HG02885 (cell line): Measurements from ENCODE around the gene GARIN3.
"Not testable (repeated sequence)": the region's sequence is repeated elsewhere in the genome, so short reads cannot be mapped to it uniquely, and the experiment has no call there.

Experiments used
- ATAC-seq: cut with Tn5 transposase; IDR thresholded peaks from one replicate; pipeline ENCODE4 v1.9.1; 2021; ENCODE audit warnings: mild to moderate bottlenecking; ENCODE audit not compliant: unreplicated experiment, poor library complexity

Gene GARIN3

DNA sequence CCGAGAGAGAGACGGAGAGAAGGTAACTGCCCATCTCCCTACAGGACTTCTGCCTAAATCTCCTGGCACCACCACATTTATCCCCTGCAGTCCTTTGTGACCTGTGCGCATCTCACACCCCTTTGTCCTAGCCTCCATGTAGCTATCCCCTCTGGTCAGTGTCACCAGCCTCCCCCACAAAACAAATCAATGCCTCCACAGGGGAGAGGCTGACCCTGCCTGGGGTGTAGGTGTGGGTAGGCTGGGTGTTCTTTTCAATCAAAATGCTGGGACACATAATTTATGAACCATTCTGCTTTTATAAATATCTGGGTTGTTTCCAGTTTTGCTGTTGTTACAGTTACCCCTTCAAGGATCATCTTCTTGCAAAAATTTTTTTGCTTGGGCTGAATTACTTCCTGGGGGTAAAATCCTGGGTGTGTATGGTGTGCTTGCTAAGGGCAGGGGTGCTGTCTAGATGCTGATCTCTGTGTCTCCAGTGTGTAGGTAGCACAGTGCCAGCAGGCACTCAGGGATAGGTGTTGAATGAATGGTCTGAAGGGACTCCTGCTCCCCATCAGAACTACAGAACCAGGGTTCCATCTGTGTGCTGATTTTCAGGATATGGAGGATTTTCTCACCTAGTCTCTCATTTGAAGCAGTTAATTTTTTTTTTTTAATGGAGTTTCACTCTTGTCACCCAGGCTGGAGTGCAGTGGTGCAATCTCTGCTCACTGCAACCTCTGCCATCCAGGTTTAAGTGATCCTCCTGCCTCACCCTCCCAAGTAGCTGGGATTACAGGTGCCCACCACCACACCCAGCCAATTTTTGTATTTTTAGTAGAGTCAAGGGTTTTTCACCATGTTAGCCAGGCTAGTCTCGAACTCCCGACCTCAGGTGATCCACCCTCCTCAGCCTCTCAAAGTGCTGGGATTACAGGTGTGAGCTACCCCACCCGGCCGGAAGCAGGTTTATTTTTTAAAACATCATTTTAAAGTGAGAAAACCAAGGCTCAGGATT is at the start of gene GARIN3:
TSS of gene GARIN3 (minus strand) at position 51 of the 1,000 bp plus-strand sequence. CDS start 96 bp downstream, outside the sequence.
- ATAC-seq, result no peak

DNA sequence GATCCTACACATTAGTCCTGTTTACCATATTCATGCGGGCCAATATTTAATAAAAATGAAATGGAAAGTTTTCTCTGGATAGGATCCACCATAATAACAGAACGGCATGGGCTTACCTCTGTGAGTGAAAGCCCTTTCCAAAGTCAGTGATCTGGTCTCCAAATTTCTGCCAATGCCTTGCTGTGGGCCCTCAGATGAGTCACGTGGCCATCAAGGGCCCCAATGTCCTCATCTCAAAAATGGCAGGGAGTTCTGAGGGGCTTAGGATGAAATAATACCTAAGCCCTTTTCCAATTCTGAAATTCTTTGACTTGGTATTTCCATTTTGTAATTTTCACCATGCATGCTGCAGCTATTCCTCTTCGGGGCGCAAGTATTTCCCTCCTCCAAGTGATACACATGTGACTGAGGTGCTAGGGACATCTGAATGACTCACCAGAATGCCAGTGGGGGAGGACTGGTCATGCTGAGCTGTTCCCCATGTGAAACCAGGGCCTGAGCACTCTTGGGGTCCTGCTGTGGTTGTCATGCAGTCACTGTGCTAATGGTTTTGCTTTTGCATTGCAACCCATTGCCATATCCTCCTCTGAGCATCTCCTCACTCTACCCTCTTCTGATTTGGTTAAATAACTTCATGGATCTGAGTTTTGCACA is 49.6 kb upstream of the GARIN3 start:
- no peak for ATAC-seq

DNA sequence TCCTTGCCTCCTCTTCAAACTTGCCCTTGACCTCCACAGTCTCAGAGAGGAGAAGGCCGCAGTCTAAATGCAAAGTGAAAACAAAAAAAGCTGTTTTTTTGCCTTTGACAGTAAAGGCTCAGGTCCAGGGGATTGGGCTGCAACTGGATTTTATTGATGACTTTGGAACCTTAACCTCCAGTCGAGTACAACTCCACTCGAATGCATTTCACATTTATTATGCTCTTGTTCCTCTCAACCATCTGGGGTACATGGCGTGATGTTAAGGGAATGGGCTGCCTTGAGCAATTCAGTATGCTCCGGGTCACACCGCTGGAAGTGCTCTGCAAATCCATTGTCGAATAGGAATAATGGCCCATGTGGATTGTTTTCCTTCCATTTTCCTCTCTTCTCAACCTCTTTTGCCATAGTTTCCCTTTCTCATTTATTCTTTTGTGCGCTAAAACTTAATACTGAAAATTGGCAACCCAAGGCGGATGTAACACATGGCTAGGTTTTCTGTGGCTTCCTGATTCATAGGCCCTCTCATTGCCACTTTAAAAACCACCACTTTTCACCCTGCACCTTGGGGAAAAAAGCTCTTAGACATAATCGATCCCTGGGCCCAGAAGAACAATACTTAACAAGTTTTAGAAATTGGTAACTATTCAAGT is 48.9 kb upstream of the GARIN3 start:
- ATAC-seq, result peak; percentile 45

DNA sequence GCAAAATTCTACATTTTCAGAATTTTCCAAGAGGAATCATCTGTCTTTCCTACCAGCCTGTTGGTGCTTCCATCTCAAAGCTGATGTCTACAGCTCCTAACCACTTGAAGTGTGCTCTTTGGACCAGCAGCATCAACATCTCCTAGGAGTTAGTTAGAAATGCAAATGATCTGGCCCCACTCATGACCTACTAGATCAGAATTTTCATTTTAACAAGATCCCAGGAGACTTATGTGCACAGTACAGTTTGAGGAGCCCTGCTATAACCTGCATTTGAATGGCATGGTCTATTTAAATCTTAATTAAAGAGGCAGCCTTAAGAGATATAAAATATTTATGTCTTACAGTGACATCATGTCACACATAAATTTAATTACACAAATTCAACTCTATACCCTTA is 48.4 kb upstream of the GARIN3 start:
- no peak for ATAC-seq

DNA sequence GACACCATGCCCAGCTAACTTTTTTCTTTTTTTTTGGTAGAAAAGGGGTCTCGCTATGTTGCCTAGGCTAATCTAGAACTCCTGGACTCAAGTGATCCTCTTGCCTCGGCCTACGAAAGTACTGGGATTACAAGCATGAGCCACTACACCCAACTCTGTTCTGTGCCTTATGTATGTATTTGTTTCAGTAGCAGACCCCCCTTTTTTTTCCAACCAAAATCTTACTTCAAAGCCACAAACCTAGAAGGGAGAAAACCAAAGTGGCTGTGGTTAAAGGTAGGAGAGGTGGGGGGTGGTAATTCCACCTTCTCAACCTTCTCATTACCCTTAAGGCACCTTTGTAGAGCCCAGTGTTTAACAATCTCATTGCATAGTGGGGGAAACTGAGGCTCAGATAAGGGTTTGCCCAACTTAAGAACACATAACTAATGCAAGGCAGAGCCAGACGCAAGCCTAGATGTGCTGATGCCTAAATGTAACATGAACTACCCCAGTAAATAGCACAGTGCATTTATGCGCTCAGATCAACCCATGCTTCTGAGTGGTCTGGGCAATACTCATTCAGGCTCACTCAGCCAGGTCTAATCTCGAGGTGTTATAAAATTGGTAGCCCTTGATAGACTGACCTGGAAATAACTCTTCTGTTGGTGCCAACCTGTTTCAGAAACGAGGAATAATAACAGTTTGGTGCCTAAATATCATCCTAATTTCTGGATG is 47.6 kb upstream of the GARIN3 start:
- no peak for ATAC-seq

DNA sequence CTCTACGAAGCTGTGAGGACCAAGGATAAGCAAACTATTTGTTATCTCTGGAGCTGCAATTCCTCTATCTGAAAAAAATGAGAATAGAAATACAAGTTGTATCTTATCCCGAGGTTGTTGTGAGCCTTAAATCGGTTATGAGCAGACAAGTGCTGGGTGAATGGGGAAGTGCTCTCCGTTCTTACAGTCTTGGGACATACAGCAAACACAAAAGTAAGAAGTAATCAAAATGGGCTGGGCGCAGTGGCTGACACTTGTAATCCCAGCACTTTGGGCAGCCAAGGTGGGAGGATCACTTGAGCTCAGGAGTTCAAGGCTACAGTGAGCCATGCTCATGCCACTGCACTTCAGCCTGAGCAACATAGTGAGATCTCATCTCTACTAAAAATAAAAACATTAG is 46.2 kb upstream of the GARIN3 start:
- ATAC-seq, result no peak

DNA sequence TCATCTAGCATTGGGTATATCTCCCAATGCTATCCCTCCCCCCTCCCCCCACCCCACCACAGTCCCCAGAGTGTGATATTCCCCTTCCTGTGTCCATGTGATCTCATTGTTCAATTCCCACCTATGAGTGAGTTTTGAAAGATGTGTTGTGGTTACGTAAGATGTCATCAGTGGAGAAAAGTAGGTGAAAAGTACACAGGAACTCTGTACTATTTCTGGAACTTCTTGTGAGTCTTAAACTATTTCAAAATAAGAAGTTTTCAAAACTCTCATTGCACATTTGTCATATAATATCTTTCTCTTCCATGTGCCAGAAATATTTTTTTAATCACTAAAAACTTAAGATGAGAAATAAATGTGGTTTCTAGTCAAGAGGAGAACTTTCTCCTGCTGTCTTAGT is 44.6 kb upstream of the GARIN3 start:
- not testable (repeated sequence) for ATAC-seq

DNA sequence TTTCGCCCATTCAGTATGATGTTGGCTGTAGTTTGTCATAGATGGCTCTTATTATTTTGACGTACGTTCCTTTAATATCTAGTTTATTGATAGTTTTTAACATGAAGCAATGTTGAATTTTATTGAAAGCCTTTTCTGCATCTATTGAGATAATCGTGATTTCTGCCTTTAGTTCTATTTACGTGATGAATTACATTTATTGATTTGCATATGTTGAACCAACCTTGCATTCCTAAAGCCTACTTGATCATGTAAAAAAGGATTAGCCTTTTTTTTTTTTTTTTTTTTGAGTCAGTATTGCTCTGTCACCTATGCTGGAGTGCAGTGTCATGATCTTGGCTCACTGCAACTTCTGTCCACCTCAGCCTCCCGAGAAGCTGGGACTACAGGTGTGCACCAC is 39.6 kb upstream of the GARIN3 start:
- ATAC-seq, result no peak

DNA sequence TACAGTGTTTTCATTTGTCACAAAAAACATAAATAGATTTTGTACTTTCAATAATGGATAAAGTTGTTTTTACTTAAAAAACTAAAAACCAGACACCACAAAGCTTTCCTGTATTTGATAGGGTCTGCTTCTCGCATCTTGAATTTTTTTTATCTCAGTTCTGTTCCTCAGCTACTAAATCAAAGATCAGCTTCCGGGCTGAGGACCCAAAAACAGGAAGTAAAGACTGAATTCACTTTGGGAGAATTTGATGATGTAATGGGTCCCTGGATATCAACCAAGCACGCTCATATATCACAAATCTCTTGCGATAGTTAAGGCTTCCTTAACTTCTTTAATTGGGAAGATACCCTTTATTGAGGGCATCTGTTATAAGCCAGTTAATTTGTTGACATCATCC is 38.7 kb upstream of the GARIN3 start:
- ATAC-seq, result no peak

DNA sequence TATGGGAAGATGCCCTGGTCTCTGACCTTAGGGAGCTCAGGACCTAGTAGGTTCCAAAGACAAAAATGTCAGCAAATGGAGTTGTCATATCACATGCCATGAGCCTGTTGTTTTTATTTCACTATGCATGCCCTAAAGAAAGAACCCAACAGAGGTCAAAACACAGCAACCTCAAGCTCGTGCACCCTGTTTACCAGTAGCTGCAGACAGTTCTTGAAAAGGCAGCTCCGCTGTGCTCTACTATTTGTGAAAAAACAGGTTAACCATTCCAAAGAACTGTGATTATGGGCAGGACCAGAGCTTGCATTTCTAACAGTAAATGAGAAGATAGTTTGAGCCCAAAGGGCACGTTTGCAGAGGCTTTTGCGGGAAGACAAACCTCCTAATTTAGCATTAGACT is 37.4 kb upstream of the GARIN3 start:
- ATAC-seq, result no peak

DNA sequence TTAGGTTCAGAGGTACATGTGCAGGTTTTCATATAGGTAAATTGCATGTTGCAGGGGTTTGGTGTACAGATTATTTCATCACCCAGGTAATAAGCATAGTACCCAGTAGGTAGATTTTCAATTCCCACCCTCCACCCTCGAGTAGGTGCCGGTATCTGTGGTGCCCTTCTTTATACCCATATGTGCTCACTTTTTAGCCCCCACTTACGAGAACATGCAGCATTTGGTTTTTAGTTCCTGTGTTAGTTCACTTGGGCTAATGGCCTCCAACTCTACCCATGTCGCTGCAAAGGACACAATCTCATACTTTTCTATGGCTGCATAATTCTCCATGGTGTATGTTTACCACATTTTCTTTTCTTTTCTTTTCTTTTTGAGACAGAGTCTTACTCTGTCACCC is 35.8 kb upstream of the GARIN3 start:
- ATAC-seq, result no peak

DNA sequence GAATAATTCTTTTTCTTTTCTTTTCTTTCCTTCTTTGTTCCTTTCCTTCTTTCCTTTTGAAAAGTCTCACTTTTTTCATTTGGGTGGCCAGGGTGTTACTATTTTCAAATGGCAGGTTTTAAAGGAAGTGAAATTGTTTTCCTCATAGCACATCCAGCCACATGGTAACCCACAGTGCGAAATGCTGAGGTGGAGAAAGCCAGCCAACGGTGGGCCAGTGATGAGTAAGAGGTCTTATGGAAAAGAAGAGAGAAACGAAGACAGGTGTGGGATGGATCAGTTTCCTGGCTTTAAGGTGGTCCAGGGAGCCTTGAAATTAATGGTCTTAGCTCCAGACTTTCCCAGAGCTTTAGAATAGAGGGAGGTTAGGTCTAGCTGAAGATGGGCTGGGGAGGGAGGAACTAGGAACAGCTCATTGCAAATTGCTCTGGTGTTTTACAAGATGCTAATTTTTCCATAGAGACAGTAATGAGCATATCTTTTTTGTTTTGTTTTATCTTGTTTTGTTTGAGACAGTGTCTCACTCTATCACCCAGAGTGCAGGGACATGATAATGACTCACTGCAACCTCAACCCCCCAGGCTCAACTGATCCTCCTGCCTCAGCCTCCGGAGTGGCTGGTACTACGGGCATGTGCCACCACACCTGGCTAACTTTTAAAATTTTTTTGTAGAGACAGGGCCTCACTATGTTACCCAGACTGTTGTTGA is 32.4 kb upstream of the GARIN3 start:
- no peak for ATAC-seq

DNA sequence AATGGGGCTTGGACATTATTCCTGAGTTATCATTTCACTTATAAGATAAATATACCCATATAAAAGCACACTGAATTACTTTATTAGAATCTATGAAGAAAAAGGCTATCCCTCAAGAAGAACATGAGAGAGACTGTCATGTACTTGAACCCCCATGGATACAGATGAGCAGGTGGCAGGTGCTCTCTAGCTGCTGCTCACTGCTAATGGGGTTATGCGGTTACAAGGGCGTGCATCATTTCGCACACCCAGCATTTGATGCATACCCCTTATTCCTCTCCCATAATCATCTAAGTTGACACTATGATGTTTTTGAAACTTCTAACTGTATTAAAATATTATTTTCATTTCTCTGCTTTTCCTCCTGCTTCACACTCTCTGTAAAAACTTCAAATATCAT is 31.0 kb upstream of the GARIN3 start:
- ATAC-seq, result no peak

DNA sequence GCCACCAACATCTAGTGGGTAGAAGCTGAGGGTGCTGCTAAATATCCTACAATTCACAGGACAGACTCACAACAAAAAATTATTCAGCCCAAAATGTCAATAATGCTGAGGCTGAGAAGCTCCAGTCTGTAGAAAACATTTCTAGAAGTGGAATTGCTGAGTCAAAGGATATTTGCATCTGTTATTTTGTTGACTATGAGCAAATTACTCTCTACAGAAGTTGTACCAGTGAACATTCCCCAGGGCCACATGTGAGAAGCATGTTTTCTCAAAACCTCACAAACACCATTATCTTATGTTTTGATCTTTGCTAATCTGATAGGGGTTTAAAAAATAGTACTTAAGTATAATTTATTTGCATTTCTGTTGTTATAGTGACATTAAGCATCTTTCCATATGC is 30.0 kb upstream of the GARIN3 start:
- peak; percentile 68 for ATAC-seq

DNA sequence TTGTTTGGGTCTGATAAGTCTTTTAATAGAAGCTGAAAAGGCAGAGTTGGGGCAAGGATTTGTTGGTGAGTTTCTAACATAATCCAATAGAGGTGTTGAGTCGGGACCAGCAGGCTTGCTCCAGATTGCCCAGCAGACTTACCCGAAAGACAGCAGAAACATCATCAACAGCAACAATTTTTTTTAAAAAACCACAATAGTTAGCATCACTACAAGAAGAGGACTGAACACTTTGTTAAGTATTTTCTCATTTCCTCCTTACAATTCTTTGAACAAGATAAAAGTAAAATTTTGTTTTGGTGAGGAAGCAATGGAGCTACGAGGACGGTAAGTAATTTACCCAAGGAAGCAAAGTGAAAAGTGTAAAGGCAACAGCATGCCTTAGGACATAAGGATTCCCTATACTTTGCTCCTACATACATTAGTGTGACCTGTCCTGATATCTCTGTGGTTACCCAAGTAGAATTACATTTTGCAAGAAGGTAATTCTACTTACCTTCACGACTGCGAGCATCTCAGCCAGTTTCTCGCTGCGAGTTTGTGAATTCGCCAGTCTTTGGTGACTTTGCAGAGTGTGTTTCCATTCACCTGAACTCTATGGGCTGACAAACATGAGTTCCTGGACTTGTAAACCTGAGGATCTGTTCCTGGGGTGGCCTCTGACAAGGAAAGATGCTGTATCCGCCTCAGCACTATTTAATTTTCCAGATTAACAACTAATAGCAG is 27.8 kb upstream of the GARIN3 start:
- no peak for ATAC-seq

DNA sequence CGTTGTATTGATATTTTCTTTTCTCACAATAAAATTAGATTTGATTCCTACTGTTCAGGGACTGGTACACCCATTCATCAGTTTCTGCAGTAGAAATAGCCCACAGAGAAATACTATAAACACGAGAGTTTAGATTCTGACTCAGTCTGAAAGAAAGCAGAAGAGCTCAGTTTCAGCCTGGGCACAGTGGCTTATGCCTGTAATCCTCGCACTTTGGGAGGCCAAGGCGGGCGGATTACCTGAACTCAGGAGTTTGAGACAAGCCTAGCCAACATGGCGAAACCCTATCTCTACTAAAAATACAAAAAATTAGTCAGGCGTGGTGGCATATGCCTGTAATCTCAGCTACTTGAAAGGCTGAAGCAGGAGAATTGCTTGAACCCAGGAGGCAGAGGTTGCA is 23.2 kb upstream of the GARIN3 start:
- ATAC-seq, result peak; percentile 90

DNA sequence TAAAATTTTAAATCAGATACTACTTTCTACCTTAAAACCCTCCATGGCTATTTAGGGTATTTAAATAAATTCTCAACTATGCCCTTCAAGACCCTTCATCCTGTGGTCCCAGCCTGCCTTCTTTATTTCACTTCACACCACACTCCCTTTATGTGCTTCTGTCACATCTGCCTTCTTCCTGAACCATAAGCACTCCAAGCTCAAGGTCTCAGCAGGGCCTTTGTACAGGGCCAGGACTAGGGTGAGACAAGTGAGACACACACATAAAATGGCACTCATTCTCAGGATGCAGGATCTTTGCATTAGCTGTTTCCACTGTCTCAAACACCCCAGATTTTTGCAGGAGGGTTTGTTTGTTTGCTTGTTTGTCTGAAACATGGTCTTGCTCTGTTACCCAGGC is 22.2 kb upstream of the GARIN3 start:
- no peak for ATAC-seq

DNA sequence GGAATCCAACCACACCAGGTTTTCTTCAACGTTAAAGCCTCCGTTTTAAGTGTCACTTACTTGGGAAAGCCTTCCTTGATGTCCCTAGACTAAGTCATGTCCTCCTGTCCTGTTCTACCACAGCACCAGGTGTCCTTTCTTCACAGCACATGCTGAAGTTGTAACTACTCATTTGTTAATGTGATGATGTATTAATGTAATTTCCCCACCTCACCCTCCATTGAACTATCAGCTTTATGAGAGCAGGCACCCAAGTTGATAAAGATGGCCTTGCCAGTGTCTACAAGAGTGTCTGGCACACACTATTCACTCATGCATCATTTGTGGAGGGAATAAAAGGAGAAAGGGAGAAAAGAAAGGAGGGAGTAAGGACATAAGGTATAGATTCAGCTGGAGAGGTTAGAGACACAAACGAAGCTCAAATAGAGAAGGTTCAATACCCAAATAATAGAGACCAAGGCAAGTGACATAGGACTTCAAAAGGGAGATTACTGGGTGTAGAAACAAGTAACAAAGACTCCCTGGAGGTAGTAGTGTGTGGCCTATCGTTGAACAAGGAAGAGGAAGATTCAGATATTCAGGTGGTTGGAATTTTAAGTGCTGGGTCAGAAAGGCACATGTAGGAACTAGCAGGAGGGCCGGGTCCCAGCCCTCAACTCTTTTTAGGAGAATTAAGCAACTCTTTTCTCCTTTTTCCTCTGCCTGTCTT is 21.1 kb upstream of the GARIN3 start:
- ATAC-seq, result no peak
